Upper lobe of right lung (tissue), 1 donor: ENCODE measurements around the gene ADIG. TPM values are rescaled to one million over a fixed set of nuclear protein-coding genes. Genes with fewer than 3 reads are reported as not detected.
A peak's percentile ranks its signal among the peaks of the same experiment; 100 is the strongest.
"Not testable (repeated sequence)": the region's sequence is repeated elsewhere in the genome, so short reads cannot be mapped to it uniquely, and the experiment has no call there.

Source experiments
- ATAC-seq: fragments of 200-7000 bp; cut with Tn5 transposase; one replicate; pipeline ENCODE4 v1.9.1; 2020; ENCODE audit warnings: mild to moderate bottlenecking, moderate library complexity
- DNase-seq: peaks from one replicate; pipeline ENCODE4 v3.0.0-alpha.2; 2020
- H3K27ac ChIP-seq: fragments of 200-600 bp; one replicate; pipeline ENCODE4 v1.8.0; 2022
- H3K27me3 ChIP-seq: fragments of 200-600 bp; one replicate; pipeline ENCODE4 v1.8.0; 2022; ENCODE audit warnings: mild to moderate bottlenecking
- H3K36me3 ChIP-seq: fragments of 200-600 bp; one replicate; pipeline ENCODE4 v1.8.0; 2022
- H3K4me1 ChIP-seq: fragments of 200-600 bp; one replicate; pipeline ENCODE4 v1.8.0; 2022
- H3K4me3 ChIP-seq: fragments of 200-600 bp; one replicate; pipeline ENCODE4 v1.8.0; 2022; ENCODE audit warnings: mild to moderate bottlenecking
- H3K9me3 ChIP-seq: fragments of 200-600 bp; one replicate; pipeline ENCODE4 v1.8.0; 2022
- CTCF ChIP-seq: fragments of 200-600 bp; IDR thresholded peaks from one replicate; pipeline ENCODE4 v1.8.0; 2022; ENCODE audit warnings: antibody characterized with exemption
- intact Hi-C: fragments of 100-400 bp; cut with DNase I; formaldehyde crosslinking; loops from one replicate; pipeline ENCODE4 v1.11.0; 2022
- total RNA-seq: library from RNA; stranded (reverse); fragmentation: NEBNext Ultra II Directional; extraction: Animal tissue kit (Norgen Biotek cat#: 25700); gene quantifications from one replicate; pipeline ENCODE4 v1.2.1, GENCODE V29; 2021
- donor health status: DM: no; HTN: yes; CAD: no; lungs with severe emphysema.

Gene ADIG
- total RNA-seq, 1 donor from 2014 or later, result not detected

DNA sequence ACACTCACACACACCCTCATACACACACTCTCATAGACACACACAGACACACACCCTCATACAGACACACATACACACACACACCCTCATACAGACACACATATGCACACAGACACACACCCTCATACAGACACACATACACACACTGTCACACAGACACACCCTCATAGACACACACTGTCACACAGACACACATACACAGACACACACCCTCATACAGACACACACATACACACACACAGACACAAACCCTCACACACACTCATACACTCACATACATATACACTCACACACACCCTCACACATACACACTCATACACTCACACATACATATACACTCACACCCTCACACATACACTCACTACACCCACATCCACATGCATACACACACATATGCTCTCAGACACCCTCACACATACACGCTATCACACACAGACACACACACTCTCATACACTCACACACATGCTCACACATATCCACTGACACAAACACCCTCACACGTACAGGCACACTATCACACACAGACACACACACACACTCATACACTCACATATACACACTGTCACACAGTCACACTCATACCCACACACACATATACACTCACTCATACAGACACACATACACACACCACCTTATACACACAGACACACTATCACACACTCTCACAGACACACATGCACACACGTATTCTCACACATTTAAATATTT lies 9.1 kb downstream of the ADIG start:
- Histone ChIP-seq H3K36me3 (no peaks in the 10 kb centered on the region), H3K27me3 (no peaks in the 10 kb centered on the region), H3K9me3 (no peaks in the 10 kb centered on the region), H3K4me1 (no peaks in the 10 kb centered on the region), H3K4me3 (no peak overlapping the region), H3K27ac (no peak overlapping the region)
- no peak for TF ChIP-seq CTCF
- DNase-seq, result no peak
- intact Hi-C loops, result no loop called here
- peak; percentile 28 for ATAC-seq

DNA sequence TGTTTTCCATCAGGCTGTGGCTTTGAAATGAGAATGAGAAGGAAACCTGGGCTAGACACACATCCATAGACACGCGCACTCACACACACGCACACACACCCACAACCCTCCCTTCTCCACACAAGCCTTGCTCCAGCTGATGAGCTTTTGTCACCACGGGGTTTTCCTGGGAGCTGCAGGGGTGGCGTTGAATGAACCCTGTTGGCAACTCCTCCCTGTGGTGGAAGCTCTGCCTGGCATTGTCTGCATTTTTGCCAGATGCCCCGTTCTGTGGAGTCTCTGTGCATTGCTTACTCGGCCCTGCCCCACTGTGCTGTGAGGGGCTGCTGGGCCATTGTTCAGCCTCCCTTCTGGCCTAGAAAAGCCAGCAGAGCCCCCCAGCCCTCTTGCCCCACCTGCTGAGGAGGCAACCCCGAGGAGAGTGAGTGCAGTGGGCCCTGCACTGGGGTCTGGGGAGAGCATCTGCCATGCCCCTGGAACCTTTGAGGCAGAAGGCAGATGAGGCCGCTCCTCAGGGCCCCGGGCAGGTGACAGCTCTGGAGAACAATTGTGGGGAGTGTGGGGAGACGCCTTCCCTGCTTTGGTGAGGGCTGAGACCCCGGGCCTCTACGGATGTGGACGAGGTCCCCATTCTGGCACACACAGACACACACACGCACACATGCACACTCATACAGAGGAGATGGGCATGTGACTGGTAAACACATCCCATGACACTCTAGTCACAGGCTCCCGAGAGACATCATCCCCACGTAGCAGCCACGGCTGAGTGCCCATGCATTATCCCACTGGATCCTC lies 9.9 kb downstream of the ADIG start:
- no peaks in the 10 kb centered on the region for H3K4me1 ChIP-seq
- no peak overlapping the region for H3K4me3 ChIP-seq
- TF ChIP-seq CTCF, result no peak
- DNase-seq, result no peak
- intact Hi-C loops, result no loop called here
- H3K27me3 ChIP-seq, result no peaks in the 10 kb centered on the region
- no peaks in the 10 kb centered on the region for H3K9me3 ChIP-seq
- no peak for ATAC-seq
- no peak overlapping the region for H3K27ac ChIP-seq
- H3K36me3 ChIP-seq, result no peaks in the 10 kb centered on the region

GRCh38 chr20:38591474-38592410 lies 10.7 kb downstream of the ADIG start:
- Histone ChIP-seq H3K4me3 (no peak overlapping the region), H3K9me3 (no peaks in the 10 kb centered on the region), H3K27ac (no peak overlapping the region), H3K36me3 (no peaks in the 10 kb centered on the region), H3K27me3 (no peaks in the 10 kb centered on the region), H3K4me1 (no peaks in the 10 kb centered on the region)
- ATAC-seq (no peak), DNase-seq (no peak)
- intact Hi-C loops, result no loop called here
- no peak for TF ChIP-seq CTCF

DNA sequence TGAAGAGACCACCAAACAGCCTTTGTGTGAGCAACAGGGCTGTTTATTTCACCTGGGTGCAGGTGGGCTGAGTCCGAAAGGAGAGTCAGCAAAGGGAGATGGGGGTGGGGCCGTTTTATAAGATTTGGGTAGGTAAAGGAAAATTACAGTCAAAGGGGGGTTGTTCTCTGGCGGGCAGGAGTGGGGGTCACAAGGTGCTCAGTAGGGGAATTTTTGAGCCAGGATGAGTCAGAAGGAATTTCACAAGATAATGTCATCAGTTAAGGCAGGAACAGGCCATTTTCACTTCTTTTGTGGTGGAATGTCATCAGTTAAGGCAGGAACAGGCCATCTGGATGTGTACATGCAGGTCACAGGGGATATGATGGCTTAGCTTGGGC lies 11.4 kb downstream of the ADIG start:
- DNase-seq, H3K27me3 ChIP-seq, H3K27ac ChIP-seq, H3K9me3 ChIP-seq, H3K36me3 ChIP-seq, ATAC-seq, H3K4me1 ChIP-seq, H3K4me3 ChIP-seq, intact Hi-C loops: not testable (repeated sequence)

GRCh38 chr20:38594281-38594680 lies 13.3 kb downstream of the ADIG start:
- ATAC-seq, H3K4me3 ChIP-seq, H3K9me3 ChIP-seq, H3K27me3 ChIP-seq, DNase-seq, H3K27ac ChIP-seq, intact Hi-C loops, H3K36me3 ChIP-seq, H3K4me1 ChIP-seq: not testable (repeated sequence)

DNA sequence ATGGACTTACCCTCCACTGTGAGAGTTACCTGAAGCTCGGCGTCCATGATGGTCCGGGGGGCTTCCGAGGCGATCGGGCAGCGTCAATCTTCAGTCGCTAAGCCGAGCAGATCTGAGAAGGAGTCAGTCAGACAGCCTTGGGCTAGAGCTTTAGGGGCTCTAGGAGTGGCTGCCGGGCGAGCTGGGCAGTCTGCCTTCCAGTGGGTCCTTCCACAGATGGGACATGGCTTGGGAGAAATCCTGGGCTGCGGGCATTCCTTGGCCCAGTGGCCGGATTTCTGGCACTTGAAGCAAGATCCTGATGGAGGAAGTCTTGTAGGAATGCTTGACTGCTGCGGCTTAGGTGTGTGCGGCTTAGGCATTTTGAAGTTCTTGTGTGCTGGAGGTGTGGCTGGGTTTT lies 14.9 kb downstream of the ADIG start:
- ATAC-seq, H3K4me1 ChIP-seq, intact Hi-C loops, H3K9me3 ChIP-seq, H3K27me3 ChIP-seq, H3K36me3 ChIP-seq, H3K27ac ChIP-seq, DNase-seq, H3K4me3 ChIP-seq: not testable (repeated sequence)
